ENCODE results near the gene MAML3.

Gene MAML3

DNA sequence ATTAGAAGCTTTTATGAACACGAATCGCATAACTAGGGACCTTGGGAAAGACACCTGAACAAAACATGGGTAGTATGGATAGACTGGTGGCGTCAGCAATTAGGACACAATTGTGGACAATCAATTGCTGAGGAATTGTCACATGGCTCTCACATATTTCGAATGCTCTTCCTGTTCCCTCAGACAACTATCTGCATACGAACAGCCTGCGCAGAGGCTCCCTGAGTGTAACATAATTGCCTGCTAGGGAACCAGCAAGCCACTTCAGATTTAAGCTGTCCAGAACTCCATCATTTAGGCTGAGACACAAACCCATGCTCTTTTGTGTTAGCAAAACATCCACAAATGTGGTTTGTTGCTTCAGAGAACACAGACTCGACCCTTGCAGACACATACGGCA lies 327.6 kb downstream of the MAML3 start:
- DNase-seq: no peak

DNA sequence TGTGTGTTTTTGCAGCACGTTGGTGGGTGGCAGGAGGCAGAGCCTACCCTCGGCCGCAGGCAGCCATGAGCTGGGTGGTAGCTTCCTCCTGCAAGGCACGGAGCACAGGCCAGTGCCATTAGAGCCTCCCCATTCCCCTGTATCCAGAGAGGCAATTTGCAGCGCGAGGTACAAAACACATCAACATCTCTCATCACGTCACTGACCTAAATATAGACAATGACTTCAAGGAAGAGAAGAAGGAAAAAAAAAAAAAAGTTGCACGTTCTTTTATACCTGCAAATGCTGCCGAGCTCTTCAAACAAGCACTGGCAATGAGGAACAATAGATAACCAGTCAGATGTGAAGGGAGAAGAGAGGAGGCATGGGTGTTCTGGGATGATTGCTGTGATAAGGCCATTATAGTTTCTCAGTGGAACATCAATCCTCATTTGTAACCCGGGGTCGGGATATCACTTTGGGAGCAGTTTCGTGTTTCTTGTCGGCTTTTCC lies 328.4 kb downstream of the MAML3 start:
- DNase-seq: peak; percentile 57

- DNase-seq: no peak
These were observed 329.0 kb downstream of the MAML3 start for GRCh38 chr4:139824882-139825522.

DNA sequence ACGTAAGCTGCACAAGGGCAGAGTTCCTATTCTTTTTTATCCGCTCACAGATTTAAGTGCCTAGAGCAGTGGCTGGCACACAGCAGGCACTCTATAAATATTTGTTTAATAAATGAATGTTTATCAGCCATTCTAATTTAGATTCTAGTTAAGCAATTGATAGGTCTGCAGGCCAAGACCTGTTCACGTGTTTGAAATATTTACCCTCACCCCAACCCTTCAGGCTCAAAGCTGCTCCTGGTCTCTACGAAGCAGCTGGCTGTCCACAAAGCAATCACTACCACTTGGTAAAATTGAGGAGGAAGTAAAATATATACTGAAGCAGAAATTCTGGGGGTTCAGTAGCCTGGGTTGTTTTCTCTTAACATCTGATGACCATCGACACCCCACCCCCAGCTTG lies 330.2 kb downstream of the MAML3 start:
- DNase-seq: no peak

GRCh38 chr4:139823345-139823744 lies 330.6 kb downstream of the MAML3 start:
- DNase-seq: no peak

DNA sequence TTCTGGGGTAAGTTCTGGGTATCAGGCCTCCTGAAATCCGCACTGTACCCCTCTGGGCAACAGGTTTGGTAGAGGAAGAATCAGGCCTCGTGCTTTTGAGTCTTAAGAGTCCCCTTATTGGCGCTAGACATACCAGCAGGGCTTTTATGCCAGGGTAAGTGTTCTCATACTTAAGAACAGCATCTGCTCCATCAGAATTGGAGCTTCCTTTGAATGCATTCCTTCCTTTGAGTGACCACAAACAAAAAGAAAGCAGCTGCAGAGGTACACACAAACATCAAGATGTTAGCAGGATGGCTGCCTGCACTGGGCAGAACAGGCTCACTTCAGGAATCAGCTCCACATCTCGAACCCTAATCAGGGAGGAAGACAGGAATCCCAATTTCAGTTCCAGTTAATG lies 331.6 kb downstream of the MAML3 start:
- no peak for DNase-seq

- DNase-seq: no peak
These were observed 334.9 kb downstream of the MAML3 start for GRCh38 chr4:139819082-139819481.

GRCh38 chr4:139817657-139818452 lies 336.1 kb downstream of the MAML3 start:
- no peak for DNase-seq

- no peak for DNase-seq
These were observed 337.1 kb downstream of the MAML3 start for GRCh38 chr4:139816856-139817255.

DNA sequence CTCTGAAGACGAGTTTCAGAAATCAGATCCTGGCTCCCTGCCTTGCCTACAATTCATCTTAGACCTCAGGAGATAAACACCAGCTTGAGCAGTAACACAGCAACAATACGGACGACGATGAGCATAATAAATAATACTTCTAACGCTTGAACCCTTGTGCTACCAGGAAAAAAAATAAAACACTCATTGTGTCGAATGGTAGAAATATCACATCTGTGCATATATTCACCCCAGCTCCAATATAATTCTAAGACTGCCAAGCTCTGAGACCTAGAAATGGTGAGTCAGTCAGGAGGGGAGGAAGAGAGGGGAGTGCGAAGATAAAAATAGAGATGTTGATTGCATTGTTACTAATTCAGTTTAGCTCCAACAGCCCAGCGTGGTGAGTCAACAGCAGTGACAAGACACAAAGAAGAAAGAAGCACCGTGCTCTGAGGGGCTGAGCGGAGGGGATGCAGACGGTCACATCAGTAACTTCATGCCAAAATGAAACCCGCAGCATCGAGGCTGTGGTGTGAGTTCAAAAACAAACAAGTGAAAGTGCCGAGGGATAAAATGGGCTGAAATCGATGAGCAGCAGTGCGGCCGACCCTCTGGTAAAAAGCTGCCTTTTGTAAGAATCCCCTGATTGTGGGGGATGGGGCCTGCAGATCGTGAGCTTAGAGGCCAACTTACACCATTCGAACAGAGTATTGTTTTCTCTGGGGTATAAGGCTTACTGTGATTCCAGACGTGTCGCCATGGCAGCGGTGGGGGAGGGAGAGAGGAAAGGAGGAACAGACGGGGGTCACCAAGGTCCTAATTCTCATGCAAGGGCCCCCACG lies 338.0 kb downstream of the MAML3 start:
- DNase-seq: peak; percentile 91

DNA sequence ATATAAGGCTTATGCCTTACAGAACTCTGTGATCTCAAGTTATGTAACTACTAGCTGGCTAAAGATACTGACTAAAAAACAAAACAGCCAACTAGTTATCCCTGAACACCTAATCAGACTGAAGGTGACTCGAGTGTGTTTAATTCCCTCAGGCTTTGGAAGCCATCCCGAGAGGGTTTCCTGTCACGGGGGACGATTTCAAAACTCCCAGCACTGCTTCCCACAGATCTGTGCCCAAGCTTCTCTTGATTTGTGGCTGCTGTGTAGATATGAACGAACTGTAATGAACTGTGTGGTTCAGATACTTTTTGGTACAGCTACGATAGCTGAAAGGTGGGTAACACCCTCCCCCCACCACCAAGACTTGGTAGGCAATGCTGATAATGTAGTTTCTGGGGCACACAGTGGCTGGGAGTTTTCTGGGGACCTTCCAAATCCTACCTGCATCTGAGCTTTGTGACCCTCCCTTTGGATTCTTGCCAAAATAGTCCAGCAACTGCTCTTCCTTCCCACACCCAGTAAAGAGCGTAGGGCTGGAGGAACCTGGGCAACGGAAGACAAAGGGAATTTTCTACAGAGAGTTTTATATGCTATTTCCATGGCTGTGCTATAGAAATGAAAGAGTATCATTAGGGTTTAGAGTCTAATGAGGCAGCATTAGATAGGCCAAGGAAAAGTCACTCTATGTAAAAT lies 339.5 kb downstream of the MAML3 start:
- DNase-seq: no peak

DNA sequence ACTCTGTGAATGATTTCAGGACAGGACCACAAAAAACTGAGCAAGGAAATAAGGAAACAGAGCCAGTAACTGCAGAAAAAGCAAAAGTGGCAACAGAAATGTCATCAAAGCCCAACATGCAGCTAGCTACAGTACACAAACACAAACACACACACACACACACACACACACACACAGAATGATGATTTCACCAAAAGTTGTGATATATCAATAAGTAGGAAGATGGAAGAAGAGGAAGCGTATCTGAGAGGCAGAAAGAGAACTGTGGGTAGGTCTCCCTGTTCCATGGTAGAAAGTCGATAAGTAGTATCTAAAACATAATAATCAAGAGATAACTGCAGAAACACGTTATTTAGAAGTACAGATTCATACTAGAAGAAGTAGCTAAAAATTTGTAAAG lies 340.1 kb downstream of the MAML3 start:
- DNase-seq: no peak

GRCh38 chr4:139810710-139811109 lies 343.3 kb downstream of the MAML3 start:
- no peak for DNase-seq

DNA sequence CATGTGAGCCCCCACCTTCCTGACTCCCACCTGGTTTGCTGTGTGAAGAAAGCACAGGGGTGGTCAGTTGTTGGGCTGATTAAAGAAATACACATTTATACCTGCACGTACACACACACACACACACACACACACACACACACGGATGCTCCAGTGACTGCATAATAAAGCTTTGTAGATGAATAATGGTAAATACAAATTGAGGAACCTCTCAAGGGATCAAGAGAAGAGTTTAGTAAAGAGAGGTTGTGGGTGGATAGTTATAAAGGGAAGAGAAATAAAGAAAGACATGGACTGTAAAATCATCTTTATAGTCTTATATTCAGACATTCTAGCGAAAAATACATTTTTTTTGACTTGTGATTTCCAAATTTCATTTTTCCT lies 344.2 kb downstream of the MAML3 start:
- no peak for DNase-seq

DNA sequence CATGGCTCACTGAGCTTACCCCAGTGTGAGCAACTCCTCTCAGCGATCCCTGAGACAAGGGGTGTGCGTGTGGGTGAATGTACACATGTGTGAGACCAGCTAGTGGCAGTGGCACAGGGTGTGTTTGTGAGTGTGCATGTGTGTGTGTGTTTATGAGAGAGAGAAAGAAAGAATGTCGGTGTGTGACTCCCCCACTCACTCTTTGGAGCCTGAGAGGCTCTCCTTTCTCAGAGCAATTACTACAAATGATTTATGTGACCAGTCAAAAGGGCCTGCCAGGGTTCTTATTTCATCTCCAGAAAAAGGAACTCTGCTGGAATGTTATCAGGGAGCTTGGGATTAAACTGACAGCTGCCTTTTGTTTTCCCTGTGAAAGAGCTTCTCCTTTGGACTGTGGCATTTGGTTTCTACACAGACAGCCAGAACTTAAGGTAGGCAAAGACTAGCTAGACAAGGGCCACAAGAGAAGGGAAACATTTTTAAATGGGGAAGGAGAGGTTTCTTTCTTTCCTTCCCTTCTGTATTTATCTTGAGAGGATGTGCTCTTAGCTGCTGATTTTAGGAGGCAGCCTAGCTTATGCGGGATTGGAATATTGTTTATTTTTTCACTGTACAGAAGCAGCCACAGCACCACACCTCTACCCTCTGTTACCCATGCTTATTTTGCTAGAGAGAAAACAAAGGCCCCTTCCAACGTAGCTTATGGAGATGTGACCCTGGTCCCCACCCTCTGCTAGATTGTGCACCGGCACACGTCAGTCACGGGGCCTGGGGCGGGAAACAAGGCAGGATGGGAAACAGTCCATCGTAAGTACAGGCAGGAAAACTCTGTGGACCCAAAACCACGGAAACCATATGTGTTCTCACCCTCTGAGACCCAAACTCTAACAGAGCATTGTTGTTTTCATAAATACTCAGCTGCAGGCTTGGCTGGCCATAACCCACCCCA lies 344.9 kb downstream of the MAML3 start:
- DNase-seq: peak; percentile 79

GRCh38 chr4:139808381-139808807 lies 345.6 kb downstream of the MAML3 start:
- no peak for DNase-seq

GRCh38 chr4:139807483-139807882 lies 346.5 kb downstream of the MAML3 start:
- DNase-seq: no peak

- no peak for DNase-seq
These were observed 347.1 kb downstream of the MAML3 start for GRCh38 chr4:139806929-139807328.

- DNase-seq: no peak
These were observed 351.1 kb downstream of the MAML3 start for GRCh38 chr4:139802931-139803330.

DNA sequence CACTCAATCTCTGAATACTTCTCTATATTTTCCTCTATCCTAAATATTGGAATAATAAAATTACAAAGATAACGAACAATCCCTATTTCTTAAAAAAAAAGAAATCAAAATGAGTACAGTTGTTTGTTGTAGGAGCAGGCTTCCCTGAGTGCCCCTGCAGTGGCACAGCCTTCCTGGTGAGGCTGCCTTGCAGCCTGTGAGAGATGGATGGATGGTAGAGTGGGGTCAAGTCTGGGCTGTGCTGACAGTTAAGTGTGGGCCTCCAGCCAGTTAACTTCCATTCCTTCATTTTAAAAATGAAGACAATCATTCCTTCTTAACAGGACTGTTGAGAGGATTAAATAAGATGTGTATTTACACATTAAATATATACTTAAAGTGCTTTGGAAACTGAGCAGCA lies 351.5 kb downstream of the MAML3 start:
- DNase-seq: no peak

DNA sequence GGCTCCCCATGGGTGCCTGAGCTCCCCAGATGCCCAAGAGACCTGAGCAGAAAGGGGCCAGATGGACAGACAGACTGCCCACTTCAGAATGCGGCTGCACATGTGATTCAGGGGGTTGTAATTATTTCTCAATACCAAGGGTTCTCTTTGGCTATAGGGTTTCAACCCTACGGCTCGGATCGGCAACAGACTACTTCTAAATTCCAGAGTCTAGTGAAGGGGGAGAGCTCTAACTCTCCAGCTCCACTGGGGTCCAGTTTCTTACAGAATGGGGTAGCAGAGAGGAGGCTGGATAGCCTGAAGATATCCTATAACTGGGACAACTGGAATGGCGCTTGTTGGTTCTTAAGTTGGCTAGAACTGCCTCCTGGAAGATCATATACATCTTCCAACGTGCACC lies 352.1 kb downstream of the MAML3 start:
- DNase-seq: no peak

GRCh38 chr4:139800082-139800481 lies 353.9 kb downstream of the MAML3 start:
- DNase-seq: no peak
